ENCODE measurements around the gene FCHSD1.

FCHSD1 gene

GRCh38 chr5:141640698-141641097 lies 10.5 kb downstream of the FCHSD1 start:
- Histone ChIP-seq H3K9me3 (ENCODE audit: control insufficient read depth, low read length) (no peaks in the 10 kb centered on the region), H3K27ac (ENCODE audit: low read depth, low read length, severe bottlenecking) (no peak overlapping the region), H3K4me3 (ENCODE audit: extremely low read depth, insufficient read depth, low read length, poor library complexity, severe bottlenecking) (no peak overlapping the region), H3K4me1 (ENCODE audit: control insufficient read depth, insufficient read depth, low read length, poor library complexity, severe bottlenecking) (peaks cover under 1% of the 10 kb centered on the region), H3K36me3 (ENCODE audit: control insufficient read depth, insufficient read depth, low read length) (peaks cover 35% of the 10 kb centered on the region)
- 92 to 95% methylated on average over 8 to 9 of the region's 9 CpGs for WGBS, 2 experiments (ENCODE audit: insufficient coverage in 2 of 2)

GRCh38 chr5:141640051-141640415 lies 11.2 kb downstream of the FCHSD1 start:
- no peak overlapping the region for H3K4me3 ChIP-seq (ENCODE audit: extremely low read depth, insufficient read depth, low read length, poor library complexity, severe bottlenecking)
- no peak overlapping the region for H3K27ac ChIP-seq (ENCODE audit: low read depth, low read length, severe bottlenecking)
- 85 to 96% methylated on average over 3 of the region's 3 CpGs for WGBS, 2 experiments (ENCODE audit: insufficient coverage in 2 of 2)
- H3K4me1 ChIP-seq (ENCODE audit: control insufficient read depth, insufficient read depth, low read length, poor library complexity, severe bottlenecking) = peaks cover 5% of the 10 kb centered on the region
- H3K36me3 ChIP-seq (ENCODE audit: control insufficient read depth, insufficient read depth, low read length) = peaks cover 31% of the 10 kb centered on the region
- H3K9me3 ChIP-seq (ENCODE audit: control insufficient read depth, low read length) = no peaks in the 10 kb centered on the region

- 89 to 98% methylated on average over 5 to 8 of the region's 12 CpGs for WGBS, 2 experiments (ENCODE audit: insufficient coverage in 2 of 2)
- H3K4me1 ChIP-seq (ENCODE audit: control insufficient read depth, insufficient read depth, low read length, poor library complexity, severe bottlenecking) = peaks cover 5% of the 10 kb centered on the region
- no peaks in the 10 kb centered on the region for H3K9me3 ChIP-seq (ENCODE audit: control insufficient read depth, low read length)
- H3K36me3 ChIP-seq (ENCODE audit: control insufficient read depth, insufficient read depth, low read length) = peaks cover 31% of the 10 kb centered on the region
- H3K27ac ChIP-seq (ENCODE audit: low read depth, low read length, severe bottlenecking) = no peak overlapping the region
- H3K4me3 ChIP-seq (ENCODE audit: extremely low read depth, insufficient read depth, low read length, poor library complexity, severe bottlenecking) = no peak overlapping the region
Observed at GRCh38 chr5:141639357-141640050, 11.7 kb downstream of the FCHSD1 start.

GRCh38 chr5:141638771-141639170 lies 12.4 kb downstream of the FCHSD1 start:
- Histone ChIP-seq H3K4me3 (ENCODE audit: extremely low read depth, insufficient read depth, low read length, poor library complexity, severe bottlenecking) (no peak overlapping the region), H3K36me3 (ENCODE audit: control insufficient read depth, insufficient read depth, low read length) (peaks cover 23% of the 10 kb centered on the region)

GRCh38 chr5:141637767-141638419 lies 13.3 kb downstream of the FCHSD1 start:
- WGBS, 2 experiments (ENCODE audit: insufficient coverage in 2 of 2) = 14% methylated on average over 28 to 30 of the region's 40 CpGs
- peaks cover 5% of the 10 kb centered on the region for H3K4me1 ChIP-seq (ENCODE audit: control insufficient read depth, insufficient read depth, low read length, poor library complexity, severe bottlenecking)
- H3K36me3 ChIP-seq (ENCODE audit: control insufficient read depth, insufficient read depth, low read length) = peaks cover 20% of the 10 kb centered on the region
- H3K4me3 ChIP-seq (ENCODE audit: extremely low read depth, insufficient read depth, low read length, poor library complexity, severe bottlenecking) = peak overlapping the region; percentile 99
- no peak overlapping the region for H3K27ac ChIP-seq (ENCODE audit: low read depth, low read length, severe bottlenecking)
- H3K9me3 ChIP-seq (ENCODE audit: control insufficient read depth, low read length) = no peaks in the 10 kb centered on the region

More at GRCh38 chr5:141638771-141639170, 12.4 kb downstream of the FCHSD1 start:
- Histone ChIP-seq H3K9me3 (ENCODE audit: control insufficient read depth, low read length) (no peaks in the 10 kb centered on the region), H3K4me1 (ENCODE audit: control insufficient read depth, insufficient read depth, low read length, poor library complexity, severe bottlenecking) (peaks cover 5% of the 10 kb centered on the region), H3K27ac (ENCODE audit: low read depth, low read length, severe bottlenecking) (no peak overlapping the region)
- 100% methylated on average over 2 of the region's 2 CpGs; no CpG with 5 or more reads in 1 of the 2 experiments for WGBS, 2 experiments (ENCODE audit: insufficient coverage in 2 of 2)

- Histone ChIP-seq H3K27ac (ENCODE audit: low read depth, low read length, severe bottlenecking) (peak overlapping the region; percentile 23), H3K36me3 (ENCODE audit: control insufficient read depth, insufficient read depth, low read length) (peaks cover 22% of the 10 kb centered on the region), H3K9me3 (ENCODE audit: control insufficient read depth, low read length) (no peaks in the 10 kb centered on the region), H3K4me3 (ENCODE audit: extremely low read depth, insufficient read depth, low read length, poor library complexity, severe bottlenecking) (peak overlapping the region; percentile 99), H3K4me1 (ENCODE audit: control insufficient read depth, insufficient read depth, low read length, poor library complexity, severe bottlenecking) (peaks cover 5% of the 10 kb centered on the region)
- WGBS, 2 experiments (ENCODE audit: insufficient coverage in 2 of 2) = 0 to 2% methylated on average over 38 to 52 of the region's 63 CpGs
Observed at GRCh38 chr5:141637123-141637766, 14.0 kb downstream of the FCHSD1 start.

- 1% methylated on average over 32 to 37 of the region's 55 CpGs for WGBS, 2 experiments (ENCODE audit: insufficient coverage in 2 of 2)
- Histone ChIP-seq H3K4me3 (ENCODE audit: extremely low read depth, insufficient read depth, low read length, poor library complexity, severe bottlenecking) (peak within 1 kb of the TSS; percentile 99), H3K9me3 (ENCODE audit: control insufficient read depth, low read length) (no peaks in the 10 kb centered on the region), H3K36me3 (ENCODE audit: control insufficient read depth, insufficient read depth, low read length) (peaks cover 27% of the 10 kb centered on the region), H3K27ac (ENCODE audit: low read depth, low read length, severe bottlenecking) (peak within 1 kb of the TSS; percentile 79), H3K4me1 (ENCODE audit: control insufficient read depth, insufficient read depth, low read length, poor library complexity, severe bottlenecking) (peaks cover 5% of the 10 kb centered on the region)
Observed at GRCh38 chr5:141636413-141637122, 14.7 kb downstream of the FCHSD1 start, which contains the start of the genes HDAC3 and RELL2. Gene HDAC3, minus strand, starts transcription at chr5:141636849. Its CDS starts 59 bp downstream, at chr5:141636790. Gene RELL2, plus strand, starts transcription at chr5:141636997. Its CDS starts 1,229 bp downstream, at chr5:141638226.

- Histone ChIP-seq H3K9me3 (ENCODE audit: control insufficient read depth, low read length) (no peaks in the 10 kb centered on the region), H3K36me3 (ENCODE audit: control insufficient read depth, insufficient read depth, low read length) (peaks cover 28% of the 10 kb centered on the region), H3K27ac (ENCODE audit: low read depth, low read length, severe bottlenecking) (peak overlapping the region; percentile 79), H3K4me3 (ENCODE audit: extremely low read depth, insufficient read depth, low read length, poor library complexity, severe bottlenecking) (peak overlapping the region; percentile 99), H3K4me1 (ENCODE audit: control insufficient read depth, insufficient read depth, low read length, poor library complexity, severe bottlenecking) (peaks cover 5% of the 10 kb centered on the region)
- 0% methylated on average over 1 to 2 of the region's 4 CpGs for WGBS, 2 experiments (ENCODE audit: insufficient coverage in 2 of 2)
Observed at GRCh38 chr5:141636106-141636412, 15.2 kb downstream of the FCHSD1 start.

- Histone ChIP-seq H3K9me3 (ENCODE audit: control insufficient read depth, low read length) (no peaks in the 10 kb centered on the region), H3K27ac (ENCODE audit: low read depth, low read length, severe bottlenecking) (no peak overlapping the region), H3K4me3 (ENCODE audit: extremely low read depth, insufficient read depth, low read length, poor library complexity, severe bottlenecking) (peak overlapping the region; percentile 99), H3K4me1 (ENCODE audit: control insufficient read depth, insufficient read depth, low read length, poor library complexity, severe bottlenecking) (peaks cover 5% of the 10 kb centered on the region), H3K36me3 (ENCODE audit: control insufficient read depth, insufficient read depth, low read length) (peaks cover 30% of the 10 kb centered on the region)
- WGBS, 2 experiments (ENCODE audit: insufficient coverage in 2 of 2) = no CpG with 5 or more reads among the region's 7 CpGs
Observed at GRCh38 chr5:141635646-141636045, 15.6 kb downstream of the FCHSD1 start.

GRCh38 chr5:141634720-141635119 lies 16.5 kb downstream of the FCHSD1 start:
- no peak overlapping the region for H3K4me3 ChIP-seq (ENCODE audit: extremely low read depth, insufficient read depth, low read length, poor library complexity, severe bottlenecking)
- no peaks in the 10 kb centered on the region for H3K9me3 ChIP-seq (ENCODE audit: control insufficient read depth, low read length)
- WGBS, 2 experiments (ENCODE audit: insufficient coverage in 2 of 2) = 91 to 94% methylated on average over 4 of the region's 6 CpGs
- H3K36me3 ChIP-seq (ENCODE audit: control insufficient read depth, insufficient read depth, low read length) = peaks cover 38% of the 10 kb centered on the region
- no peak overlapping the region for H3K27ac ChIP-seq (ENCODE audit: low read depth, low read length, severe bottlenecking)
- peaks cover 5% of the 10 kb centered on the region for H3K4me1 ChIP-seq (ENCODE audit: control insufficient read depth, insufficient read depth, low read length, poor library complexity, severe bottlenecking)

Measured in mesodermal cell (in vitro differentiated cells).